ENCODE data around the gene CACNB2.

The CACNB2 gene

DNA sequence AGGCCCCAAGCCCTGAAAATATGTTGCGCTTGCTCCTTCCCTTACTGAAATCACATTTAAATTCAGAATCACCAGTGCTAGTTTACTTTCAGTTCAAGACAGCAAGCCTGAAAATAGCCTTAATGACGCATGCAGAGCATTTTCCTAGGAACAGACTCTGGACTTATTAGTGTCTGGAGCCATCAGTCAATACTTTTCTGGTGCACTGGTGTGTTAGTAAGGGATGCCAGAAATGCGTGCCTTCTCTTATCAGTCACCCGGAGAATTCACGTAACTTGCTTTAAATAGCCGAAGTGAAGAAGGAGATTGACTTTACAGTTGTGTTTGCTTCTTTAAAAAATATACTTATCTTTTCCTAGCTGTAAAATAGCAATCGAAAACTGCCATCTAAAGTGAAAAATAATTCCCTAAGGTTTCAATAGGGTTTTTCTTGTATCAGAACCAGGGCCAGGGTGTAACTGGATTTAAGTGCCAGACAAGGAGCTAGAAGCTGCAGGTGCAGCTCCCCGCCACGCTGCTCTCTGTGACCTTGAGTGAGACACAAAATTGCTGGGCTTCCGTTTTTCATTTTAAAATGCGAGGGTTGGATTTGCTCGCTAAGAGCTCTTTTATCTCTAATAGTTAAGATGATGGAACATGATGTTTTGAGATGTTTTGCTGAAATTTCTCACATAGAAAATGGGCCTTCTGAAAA, 333.3 kb downstream of the CACNB2 start:
- DNase-seq = no peak

DNA sequence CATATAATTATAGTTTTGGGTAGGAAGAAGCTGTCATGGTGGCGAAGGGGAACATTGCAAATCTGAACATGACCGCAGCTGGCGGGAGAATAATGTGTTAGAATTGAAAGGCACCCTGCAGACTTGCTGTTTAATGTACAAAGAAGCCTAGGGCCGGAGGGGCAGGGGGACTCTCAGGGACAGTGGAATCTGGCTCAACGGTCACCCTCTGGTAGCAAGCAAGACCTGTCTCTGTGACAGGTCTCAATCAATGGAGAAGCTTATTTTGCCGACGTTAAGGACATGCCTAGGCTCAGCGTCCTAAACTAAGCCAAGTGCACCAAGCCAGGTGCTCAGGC, 333.9 kb downstream of the CACNB2 start:
- no peak for DNase-seq

DNA sequence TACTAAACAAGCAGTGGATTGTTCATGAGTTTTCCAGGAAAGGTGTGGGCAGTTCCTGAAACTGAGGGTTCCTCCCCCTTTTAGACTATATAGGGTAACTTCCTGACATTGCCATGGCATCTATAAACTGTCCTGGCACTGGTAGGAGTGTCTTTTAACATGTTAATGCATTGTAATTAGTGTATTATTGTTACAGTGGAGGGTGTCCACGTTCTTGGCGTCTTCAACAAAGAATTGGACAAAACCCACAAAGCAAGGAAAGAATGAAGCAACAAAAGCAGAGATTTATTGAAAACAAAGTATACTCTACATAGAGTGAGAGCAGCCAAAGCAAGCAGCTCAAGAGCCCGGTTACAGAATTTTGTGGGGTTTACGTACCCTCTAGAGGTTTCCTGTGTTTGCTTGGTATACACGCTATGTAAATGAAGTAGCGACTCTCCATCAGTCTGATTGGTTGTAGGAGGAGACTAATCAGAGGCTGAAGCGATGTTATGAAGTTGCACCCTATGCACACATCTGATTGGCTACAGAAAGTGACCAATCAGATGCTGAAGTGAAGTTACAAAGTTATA, 335.9 kb downstream of the CACNB2 start:
- no peak for DNase-seq

DNA sequence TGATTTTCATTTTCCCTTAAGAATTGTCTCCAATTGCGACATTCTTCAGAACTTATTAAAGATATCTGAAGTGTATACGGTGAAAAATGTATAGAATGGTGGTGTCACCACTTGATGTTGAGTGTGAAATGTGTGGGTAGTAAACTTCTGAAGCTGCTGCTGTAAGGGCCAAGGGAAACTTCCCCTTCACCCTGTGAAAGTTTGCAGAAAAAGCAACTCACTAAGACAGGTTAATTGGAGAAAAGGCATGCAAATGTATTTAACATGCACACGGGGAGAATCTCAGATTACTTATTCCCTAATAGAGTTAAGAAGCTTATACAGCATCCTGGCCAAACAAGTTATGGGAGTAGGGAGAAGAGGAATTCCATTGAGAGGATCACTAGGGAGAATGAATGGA, 338.1 kb downstream of the CACNB2 start:
- DNase-seq = no peak

DNA sequence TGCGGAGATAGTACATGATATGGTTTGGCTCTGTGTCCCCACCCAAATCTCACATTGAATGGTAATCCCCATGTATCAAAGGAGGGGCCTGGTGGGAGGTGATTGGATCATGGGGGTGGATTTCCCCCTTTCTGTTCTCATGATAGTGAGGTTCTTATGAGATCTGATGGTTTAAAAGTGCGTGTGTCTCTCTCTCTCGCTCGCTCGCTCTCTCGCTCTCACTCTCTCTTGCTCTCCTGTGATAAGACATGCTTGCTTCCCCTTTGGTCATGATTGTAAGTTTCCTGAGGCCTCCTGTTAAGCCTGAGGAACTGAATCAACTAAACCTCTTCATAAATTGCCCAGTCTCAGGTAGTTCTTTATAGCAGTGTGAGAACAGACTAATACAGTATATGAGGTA, 339.3 kb downstream of the CACNB2 start:
- no peak for DNase-seq

DNA sequence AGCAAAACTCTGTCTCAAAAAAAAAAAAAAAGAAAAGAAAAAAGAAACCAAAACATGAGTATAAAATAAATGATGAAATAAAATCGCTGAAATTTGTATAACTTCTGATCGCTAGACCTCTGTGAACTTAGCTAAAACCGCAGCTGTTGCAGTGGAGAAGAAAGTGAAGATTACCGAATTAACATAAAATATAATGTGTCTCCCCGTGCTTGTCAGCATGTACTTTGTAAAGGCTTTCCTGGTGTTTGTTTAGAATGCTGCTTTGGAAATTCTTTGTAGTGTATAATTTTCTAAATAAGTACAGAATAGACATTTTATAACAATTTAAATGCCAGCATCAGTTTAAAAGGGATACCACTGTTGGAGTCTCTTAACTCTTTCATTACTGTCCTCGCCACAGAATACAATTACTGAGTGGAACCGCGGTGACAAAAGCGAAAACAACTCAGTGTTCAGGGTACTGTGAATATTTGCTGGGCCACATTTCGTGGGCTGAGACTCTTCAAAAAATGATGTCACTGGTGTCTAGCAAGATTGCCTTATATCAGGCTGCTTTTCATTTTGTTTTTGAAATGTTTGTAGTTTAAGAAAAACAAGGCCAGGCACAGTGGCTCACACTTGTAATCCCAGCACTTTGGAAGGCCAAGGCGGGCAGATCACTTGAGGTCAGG, 343.4 kb downstream of the CACNB2 start:
- no peak for DNase-seq

DNA sequence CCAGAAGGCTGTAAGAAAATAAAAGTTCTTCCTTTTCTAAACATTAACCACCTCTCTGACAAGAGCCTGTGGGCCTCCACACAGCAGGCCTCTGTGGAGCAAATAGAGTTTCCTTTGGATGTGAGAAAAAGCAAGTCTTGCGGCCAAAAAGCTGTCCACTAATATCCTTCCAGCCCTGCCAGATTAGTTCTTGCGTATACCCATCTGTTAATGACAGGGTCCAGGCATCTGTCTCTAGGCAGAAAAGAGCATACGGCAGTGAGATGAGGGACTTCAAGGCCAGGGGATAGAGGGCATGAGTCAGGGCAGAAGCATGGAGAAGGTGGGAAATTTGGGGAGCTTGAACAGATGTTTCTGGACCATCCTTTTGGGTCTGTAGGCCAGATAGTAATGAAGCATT, 346.2 kb downstream of the CACNB2 start:
- no peak for DNase-seq

DNA sequence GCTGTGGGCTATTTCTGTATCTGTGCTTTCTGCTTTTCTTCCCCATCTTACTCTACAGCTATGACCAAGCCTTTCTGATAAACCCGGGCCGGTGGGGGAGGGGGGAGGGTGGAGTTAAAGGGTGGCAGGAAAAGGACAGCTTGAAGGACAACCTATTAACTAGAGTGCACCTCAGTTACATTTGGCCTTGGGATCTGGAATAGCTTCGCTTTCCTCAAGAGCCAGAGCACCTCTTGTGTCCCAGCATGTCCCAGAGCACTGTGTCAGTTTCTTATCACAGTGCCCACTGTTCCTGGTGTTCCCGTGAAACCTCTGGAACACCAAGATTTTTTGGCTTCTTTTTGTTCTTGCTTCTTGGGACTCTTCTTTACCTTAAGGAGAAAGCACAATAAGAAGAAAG, 350.5 kb downstream of the CACNB2 start:
- DNase-seq = no peak

DNA sequence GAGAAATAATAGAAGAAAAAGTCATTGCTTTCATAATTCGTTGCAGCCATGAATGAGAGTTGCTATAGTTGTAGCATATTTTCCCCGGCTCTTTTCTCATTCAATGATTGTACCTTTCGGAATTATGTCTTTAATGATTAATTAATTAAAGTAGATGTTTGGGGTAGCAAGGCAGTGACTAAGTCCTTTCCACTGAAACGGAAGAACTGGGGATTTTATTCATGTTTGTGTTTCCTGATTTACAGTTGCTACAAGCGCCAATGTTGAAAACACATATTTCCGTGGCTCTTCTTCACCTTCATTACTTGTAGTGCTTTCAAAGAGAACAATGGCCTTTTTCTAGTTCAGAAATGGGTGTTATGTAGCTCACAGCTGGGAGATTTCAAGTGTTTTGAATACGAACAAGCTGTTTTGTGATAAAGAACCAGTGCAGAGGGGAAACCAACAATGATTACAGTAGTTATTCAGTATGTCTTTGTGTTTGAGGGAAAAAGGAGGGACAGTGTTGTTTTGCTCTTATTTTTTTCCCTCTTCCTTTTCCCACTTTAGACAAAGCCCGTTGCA, 357.7 kb downstream of the CACNB2 start:
- DNase-seq = no peak

DNA sequence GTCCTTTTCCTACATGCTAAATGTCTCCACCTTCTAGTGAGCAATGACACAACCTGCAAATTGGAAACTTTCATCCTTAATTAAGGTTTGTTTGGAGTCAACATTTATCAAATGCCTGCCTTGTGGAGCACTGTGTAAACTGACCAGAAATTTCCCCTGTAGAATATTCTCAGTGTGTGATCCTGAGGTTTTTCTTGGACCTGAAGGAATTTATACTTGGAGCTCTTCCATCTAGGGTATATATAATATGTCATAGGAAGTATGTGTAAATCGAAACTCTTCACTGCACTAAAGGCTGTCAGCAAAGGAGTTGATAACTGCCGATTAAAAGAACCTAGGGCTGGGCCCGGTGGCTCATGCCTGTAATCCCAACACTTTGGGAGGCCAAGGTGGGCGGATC, 358.8 kb downstream of the CACNB2 start:
- DNase-seq = no peak

DNA sequence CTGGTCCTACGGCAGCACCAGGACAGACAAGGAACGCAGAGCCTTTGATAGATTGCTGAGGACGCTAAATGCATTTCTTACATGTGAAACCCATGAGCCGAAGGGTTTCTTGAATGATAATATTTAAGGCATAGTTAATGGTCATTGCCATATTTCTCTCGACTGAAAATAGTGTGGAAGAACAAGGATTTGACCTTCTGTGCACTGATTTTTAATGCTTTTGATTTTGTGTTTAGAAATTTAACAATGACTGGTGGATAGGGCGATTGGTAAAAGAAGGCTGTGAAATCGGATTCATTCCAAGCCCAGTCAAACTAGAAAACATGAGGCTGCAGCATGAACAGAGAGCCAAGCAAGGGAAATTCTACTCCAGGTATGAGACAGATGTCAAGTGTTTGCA, 360.4 kb downstream of the CACNB2 start:
- DNase-seq = no peak

DNA sequence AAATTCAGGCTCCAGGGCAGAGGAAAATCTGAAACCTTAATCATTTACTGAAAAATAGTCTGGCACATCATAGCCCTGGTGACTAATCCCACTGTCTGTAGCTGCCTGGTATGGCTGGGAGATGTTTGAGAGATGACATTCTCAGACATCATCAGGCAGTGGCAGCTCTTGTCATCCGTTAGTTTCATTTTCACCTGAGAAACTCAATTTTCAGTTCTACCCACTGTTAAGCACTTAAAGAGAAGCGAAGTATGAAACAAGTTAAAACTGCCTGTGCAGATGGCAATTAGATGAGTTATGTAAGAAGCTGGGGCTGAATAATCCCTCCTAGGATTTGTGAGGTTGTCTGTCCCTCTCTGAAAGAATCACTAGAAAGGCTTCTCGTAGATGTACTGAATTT, 361.0 kb downstream of the CACNB2 start:
- DNase-seq = no peak

DNA sequence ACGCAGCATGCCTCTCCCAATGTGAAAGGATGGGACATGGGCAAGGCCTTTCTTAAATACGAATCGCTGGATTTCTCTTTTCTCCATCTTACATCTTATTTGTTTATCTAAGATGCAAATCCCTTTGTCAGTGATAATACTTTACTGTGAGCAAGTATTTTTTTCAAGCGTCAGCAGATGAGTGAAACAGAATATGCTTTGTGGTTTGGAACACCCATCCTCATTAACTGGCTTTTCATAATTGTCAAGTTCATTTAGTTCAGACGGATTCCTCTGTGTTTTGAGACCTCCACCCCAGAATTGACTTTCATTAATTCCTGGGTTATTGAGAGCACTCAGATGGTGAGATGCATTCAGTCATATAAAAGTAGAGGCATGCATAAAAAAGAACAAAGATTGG, 361.4 kb downstream of the CACNB2 start:
- DNase-seq = no peak

DNA sequence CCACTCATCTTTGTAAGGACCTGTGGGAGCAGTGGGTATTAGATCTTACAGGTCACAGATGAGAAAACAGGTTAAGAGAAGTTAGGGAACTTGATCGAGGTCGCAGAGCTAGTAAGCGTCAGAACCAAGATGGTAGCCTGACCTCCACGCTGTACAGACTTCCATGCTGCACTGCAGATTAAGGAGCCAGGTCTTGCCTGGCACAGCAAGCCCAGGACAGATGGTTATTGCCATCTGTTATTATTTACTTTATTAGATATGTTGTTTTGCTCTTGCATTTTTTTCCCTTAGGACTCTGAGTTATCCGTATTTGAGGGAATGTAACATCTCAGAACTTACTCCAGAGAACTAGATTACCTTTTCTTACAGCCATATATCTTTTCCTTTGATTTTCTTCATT, 363.9 kb downstream of the CACNB2 start:
- no peak for DNase-seq

DNA sequence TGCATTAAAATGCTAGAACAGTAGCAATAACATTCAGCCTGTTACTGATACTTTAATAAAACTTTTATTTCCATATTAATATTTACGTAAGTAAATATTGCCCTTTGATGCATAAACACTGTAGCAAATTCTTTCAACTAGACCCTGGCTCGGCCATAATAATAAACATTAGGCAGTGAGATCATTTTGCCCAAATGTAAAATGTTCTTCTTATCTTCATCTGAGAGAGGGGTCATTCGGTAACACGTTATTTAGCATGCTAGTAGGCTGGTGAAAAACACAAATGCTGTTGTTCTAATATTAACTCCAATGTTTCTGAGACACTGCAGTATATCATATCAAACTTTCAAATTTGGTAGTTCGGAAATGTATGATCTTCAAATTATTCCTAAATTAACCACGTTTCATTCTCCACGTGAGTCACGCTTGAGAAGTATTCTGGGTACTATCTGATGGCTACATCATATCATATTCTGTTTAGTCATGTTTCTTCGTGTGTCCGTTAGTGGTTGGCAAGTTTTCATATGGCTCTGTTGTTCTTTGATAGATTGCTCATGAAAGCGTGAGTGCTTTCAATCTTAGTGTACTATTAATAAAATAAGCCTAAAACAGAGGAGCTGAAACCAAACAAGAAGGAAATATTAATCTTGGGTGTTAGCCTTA, 365.4 kb downstream of the CACNB2 start:
- no peak for DNase-seq

DNA sequence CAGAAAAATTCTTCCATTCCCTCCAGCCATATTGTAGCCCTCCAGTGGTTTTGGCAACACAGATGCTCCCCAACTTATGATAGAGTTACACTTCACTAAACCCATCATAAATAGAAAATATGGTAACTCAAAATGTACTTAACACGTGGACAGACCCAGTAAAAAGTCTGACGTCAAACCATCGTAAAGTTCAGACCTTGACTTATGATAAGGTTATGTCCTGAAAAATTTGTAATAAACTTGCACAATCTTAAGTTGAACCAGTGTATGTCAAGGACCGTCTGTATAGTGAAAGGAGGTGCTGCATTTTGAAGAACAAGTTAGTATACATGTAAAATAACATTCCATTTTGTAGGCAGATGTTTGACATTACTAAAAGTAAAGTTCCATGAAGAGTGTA, 368.4 kb downstream of the CACNB2 start:
- no peak for DNase-seq

DNA sequence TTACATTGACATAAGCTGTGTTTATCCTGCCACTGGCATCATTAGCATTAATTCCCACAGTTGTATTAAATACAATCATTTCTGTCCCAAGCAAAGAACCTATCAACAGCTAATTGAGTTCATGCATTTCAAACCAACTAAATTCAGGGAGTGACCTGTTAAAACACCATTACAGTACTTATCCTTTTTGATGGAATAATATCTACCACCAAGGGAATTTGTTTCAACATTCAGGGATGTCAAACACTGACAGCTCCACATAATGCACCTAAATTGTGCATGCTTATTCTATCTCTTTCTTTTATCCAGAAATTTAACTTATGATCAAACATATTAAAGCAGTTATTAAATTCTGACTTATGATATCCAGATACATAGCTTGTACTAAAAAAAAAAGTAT, 374.3 kb downstream of the CACNB2 start:
- no peak for DNase-seq

DNA sequence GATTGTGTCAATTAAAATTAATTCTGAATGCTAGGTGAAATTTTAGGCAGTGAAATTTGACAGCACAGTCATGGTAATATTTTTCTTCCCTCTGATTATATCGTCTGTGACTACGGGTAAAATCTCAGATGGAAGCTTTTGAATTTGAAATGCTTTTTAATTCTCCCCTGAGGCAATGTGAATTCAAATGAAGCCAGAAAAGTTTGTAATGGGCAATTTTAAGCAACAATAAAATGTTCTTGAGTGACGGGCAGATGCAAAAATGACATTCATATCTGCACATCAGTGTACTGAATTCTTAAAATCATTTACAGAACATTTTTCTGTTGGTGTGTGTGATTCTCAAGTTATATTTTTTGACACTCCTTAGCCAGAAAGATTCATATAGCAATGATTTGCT, 376.6 kb downstream of the CACNB2 start:
- no peak for DNase-seq

DNA sequence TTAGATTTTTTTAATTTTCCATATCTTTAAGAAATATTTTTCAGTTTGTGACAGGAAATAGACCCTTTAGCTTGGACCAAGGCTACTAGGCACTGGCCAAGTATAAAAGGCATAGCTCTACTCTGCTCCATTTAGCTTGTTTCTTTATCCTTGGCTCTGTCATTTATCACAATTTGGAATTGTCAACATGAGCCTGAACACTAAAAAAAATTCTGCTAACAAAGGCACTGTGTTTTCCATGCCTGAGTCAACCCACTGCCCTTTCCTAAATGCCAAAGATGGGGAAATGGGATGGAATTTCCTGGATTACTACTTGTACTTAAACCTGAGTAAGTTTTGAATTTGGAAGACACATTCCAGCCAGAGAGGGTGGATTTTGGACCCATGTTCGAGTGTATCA, 382.8 kb downstream of the CACNB2 start:
- no peak for DNase-seq

DNA sequence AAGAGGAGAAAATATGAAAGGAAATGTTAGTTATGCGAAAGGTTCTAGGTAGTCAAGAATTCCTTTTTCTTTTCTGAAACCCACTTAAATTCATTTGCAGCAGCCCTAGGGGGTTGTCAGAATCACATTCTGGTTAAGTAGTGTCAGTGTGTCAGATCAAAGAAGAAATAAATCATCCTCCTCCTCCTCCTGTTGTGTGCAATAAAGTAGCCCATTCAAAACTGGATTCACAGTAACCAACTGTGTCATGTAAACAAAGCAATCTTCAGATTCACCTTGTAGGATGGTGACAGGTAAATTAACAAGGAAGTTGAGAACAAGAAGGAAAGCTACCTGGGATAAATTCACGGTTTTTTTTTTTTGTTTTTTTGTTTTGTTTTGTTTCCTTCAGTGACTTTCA, 383.6 kb downstream of the CACNB2 start:
- DNase-seq = no peak

DNA sequence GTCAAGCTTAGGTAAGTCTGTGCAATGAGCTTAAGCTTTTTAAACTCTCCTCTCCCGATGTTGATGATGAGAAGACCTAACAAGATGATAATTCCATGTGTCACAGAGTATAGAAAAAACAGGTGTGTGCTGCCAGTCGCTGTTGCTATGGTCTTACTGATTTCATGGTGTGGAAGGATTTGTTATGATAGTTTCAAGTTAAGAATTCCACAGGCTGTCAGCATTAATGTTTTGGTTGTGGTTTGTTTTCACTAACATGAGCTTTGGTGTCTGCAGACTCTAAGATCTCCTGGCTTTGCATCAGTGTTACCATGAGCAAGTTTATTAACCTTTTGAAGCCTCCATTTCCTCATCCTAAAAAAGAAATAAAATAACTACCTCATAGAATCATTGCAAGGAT, 387.5 kb downstream of the CACNB2 start:
- DNase-seq = no peak

DNA sequence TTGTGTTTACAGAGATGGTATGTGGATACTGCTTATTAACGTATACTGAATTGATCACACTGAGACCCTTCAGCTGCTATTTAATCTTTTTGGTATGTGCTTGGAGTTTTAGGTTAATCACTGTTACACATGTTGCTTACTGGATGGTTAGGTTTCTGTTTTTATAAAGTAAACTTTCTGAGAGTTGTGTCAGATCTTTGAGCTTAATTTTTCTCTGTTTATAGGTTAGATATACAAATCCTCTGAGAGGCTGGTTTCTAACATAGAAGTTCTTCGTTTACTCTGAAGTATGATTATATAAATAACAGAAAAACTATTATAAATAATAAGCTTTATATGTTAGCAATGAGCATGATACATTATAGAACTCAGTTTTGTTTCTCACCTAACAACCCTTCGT, 388.1 kb downstream of the CACNB2 start:
- DNase-seq = no peak

DNA sequence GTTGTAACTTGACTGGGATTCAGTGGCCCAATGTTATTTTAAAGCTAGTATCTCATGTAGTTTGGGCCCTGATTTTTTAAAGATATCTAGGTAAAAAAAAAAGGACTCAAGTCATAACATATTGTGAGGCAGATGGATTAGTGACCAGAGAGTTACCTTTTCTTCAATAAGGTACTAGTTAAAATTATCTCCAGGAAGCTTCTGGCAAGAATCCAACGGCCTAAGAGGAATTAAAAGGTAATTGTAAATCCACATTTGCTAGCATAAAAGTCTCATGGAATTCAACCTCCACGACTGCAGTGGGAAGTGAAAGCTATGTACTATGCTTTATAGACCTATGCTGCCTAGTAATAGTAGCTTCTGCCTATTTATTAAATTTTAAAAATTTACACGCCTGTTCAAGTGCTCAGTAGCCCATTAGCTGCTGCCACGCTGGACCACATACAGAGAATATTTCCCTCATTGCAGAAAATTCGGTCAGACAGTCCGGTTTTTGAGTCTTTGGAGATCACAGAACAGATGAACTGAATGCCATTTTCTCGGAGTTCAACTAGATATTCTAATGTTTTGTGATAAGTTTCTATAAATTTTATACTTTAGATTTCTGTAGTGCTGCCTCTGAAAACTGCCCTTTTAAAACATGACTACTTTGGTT, 392.8 kb downstream of the CACNB2 start:
- DNase-seq = no peak
